ENCODE measurements around the gene TGFBR3L. TPM values are rescaled to one million over a fixed set of nuclear protein-coding genes. Genes with fewer than 3 reads are reported as not detected.
"Not testable (repeated sequence)": the region's sequence is repeated elsewhere in the genome, so short reads cannot be mapped to it uniquely, and the experiment has no call there.

Gene TGFBR3L
- total RNA-seq, 6 experiments from 2014 or later, result 4.5 to 12.0 (median 7.7) TPM

DNA sequence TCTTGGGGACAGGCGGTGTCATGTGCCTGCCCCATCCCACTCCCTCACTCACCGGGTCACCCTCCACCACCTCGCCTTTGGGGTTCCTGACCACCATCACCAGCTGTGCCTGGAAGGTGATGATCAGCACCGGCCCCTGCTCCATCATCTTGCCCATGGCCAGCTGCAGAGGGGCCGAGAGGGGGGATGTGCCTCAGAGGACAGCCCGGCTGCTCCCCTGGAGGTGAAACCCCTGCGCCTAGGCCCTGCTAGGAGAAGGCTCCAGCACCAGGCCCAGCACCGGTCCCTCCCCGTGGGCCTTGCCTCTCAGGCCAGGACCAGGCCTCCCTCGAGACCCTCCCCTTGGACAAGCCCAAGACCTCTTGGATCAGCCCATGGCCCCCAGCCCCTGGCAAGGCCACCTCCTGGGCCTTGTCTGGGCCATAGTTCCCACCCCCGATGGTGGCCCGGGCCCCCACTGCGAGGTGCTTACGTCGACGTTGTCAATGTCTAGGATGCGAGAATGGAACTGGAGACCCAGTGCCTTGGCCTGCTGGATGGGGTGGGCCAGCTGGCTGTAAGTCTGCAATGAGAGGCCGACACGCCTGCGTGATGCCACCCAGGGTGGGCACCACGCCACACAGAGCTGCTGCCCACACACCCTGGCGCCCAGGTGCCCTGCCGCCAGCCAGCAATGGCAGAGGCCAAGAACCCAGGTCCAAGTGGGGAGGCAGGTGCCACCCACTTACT is 13.1 kb downstream of the TGFBR3L start:
- Mint-ChIP-seq H3K27ac (peak overlapping the region; percentile 98), H3K36me3 (ENCODE audit: low read depth) (peaks cover 4% of the 10 kb centered on the region), H3K9me3 (no peaks in the 10 kb centered on the region), H3K27me3 (ENCODE audit: insufficient read depth) (peaks cover 2% of the 10 kb centered on the region), H3K4me1 (ENCODE audit: low read depth) (peaks cover 23% of the 10 kb centered on the region), H3K4me3 (peak overlapping the region; percentile 75)
- DNase-seq, result no peak
- TF ChIP-seq, protein P1, sequence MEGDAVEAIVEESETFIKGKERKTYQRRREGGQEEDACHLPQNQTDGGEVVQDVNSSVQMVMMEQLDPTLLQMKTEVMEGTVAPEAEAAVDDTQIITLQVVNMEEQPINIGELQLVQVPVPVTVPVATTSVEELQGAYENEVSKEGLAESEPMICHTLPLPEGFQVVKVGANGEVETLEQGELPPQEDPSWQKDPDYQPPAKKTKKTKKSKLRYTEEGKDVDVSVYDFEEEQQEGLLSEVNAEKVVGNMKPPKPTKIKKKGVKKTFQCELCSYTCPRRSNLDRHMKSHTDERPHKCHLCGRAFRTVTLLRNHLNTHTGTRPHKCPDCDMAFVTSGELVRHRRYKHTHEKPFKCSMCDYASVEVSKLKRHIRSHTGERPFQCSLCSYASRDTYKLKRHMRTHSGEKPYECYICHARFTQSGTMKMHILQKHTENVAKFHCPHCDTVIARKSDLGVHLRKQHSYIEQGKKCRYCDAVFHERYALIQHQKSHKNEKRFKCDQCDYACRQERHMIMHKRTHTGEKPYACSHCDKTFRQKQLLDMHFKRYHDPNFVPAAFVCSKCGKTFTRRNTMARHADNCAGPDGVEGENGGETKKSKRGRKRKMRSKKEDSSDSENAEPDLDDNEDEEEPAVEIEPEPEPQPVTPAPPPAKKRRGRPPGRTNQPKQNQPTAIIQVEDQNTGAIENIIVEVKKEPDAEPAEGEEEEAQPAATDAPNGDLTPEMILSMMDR (IDR thresholded peaks at IDR 0.05), result no peak

DNA sequence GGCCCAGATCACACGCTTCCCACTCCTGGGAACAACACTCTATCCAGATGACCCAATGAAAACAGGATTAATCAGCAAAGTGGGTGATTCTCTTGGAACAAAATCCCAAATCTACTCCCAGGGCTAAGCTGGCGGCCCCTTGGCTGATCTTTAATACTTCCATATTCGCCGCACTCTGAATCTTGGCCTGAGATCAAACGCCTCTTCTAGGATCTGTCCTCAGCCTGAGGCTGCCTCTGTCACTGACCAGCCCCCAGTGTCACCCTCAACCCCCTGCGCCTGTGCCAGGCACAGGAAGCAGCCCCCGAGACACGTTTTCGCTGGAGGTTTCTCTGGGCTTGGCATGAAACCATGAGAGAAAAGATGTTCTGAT is 13.7 kb downstream of the TGFBR3L start:
- H3K9me3 Mint-ChIP-seq, result no peaks in the 10 kb centered on the region
- H3K4me1 Mint-ChIP-seq (ENCODE audit: low read depth), result peaks cover 23% of the 10 kb centered on the region
- TF ChIP-seq, protein P1 (IDR thresholded peaks at IDR 0.05), result no peak
- H3K36me3 Mint-ChIP-seq (ENCODE audit: low read depth), result peaks cover 4% of the 10 kb centered on the region
- no peak for DNase-seq
- peak overlapping the region; percentile 75 for H3K4me3 Mint-ChIP-seq
- peaks cover 2% of the 10 kb centered on the region for H3K27me3 Mint-ChIP-seq (ENCODE audit: insufficient read depth)
- H3K27ac Mint-ChIP-seq, result peak overlapping the region; percentile 98

DNA sequence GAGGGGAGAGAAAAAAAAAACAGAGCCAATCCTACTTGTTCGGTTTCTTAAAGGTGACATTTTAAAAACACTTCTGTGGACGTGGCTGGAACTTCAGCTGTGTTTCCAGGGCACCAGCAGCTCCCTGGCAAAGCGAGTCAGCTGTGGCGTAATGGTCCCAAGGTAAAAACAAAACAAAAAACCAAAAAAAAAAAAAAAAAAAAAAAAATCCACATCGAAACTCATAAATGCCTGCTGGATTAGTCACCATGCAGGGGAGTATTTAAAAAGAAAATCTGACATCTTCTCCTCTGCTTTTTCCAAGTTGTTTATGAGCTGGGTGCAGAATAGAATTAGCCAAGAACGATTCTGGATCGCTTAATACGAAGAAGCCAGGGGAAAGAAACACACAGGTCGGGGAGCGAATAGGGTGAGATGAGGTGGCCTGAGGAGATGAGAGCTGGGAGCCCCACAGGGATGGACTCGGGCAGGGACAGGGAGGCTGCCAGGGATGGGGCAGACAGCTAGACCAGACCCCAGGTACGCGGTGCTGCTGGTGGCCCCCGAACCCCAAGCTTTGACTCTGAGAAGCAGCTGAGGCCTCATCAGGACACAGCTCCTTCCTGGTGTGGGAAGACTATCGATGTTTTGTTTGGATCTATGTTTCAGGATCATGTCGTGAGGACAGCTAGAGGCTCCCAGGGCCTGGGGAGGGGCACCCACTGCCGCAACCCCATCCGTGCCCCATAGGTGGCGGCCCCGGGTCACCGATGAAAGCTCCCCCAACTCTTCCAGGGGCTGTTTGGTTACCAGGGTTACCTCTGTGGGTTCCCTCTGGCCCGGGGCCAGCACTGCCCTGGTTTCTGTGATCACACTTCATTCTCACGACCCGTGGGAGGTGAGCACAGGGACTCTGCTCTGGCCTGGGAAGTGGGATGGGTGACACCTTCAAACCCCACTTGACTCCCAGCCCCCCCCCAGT is 14.4 kb downstream of the TGFBR3L start:
- Mint-ChIP-seq H3K9me3 (no peaks in the 10 kb centered on the region), H3K27me3 (ENCODE audit: insufficient read depth) (peaks cover 2% of the 10 kb centered on the region), H3K4me1 (ENCODE audit: low read depth) (peaks cover 23% of the 10 kb centered on the region), H3K27ac (peak overlapping the region; percentile 98), H3K4me3 (peak overlapping the region; percentile 75), H3K36me3 (ENCODE audit: low read depth) (peaks cover 4% of the 10 kb centered on the region)
- TF ChIP-seq, protein P1 (IDR thresholded peaks at IDR 0.05), result peak; percentile 80
- DNase-seq, result peak; percentile 89

DNA sequence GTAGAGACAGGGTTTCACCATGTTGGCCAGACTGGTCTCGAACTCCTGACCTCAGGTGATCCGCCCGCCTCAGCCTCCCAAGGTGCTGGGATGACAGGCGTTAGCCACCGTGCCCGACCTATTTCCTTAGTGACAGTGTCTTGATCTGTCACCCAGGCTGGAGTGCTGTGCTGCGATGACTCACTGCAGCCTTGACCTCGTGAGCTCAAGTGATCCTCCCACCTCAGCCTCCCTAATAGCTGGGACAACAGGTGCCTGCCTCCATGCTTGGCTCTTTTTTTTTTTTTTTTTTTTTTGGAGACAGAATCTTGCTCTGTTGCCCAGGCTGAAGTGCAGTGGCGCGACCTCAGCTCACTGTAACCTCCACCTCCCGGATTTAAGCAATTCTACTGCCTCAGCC is 15.4 kb downstream of the TGFBR3L start:
- peaks cover 23% of the 10 kb centered on the region for H3K4me1 Mint-ChIP-seq (ENCODE audit: low read depth)
- H3K36me3 Mint-ChIP-seq (ENCODE audit: low read depth); DNase-seq; H3K27me3 Mint-ChIP-seq (ENCODE audit: insufficient read depth); H3K9me3 Mint-ChIP-seq: not testable (repeated sequence)
- peak overlapping the region; percentile 98 for H3K27ac Mint-ChIP-seq
- peak overlapping the region; percentile 75; the same call in 1 of the 2 replicates for H3K4me3 Mint-ChIP-seq

DNA sequence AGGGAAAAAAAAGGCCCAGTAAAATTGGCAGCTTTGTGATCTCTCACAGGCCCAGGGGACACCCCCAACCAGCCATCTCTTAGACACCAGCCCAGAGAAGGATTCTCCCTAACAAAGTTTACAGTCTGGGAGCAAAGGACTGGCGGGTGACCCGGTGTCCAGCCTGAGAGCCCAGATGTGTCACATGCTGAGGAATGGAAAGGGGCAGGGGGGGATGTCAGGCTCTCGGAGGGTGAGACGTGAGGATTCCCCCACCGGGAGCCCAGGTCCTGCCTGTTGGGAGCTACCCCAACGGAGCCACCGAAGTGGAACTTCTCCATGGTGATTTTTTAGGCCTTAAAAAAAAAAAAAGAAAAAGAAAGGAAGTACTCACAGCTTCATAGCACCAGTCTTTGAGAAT is 16.1 kb downstream of the TGFBR3L start:
- Mint-ChIP-seq H3K4me1 (ENCODE audit: low read depth) (peaks cover 23% of the 10 kb centered on the region), H3K36me3 (ENCODE audit: low read depth) (peaks cover 4% of the 10 kb centered on the region), H3K27ac (peak overlapping the region; percentile 98), H3K9me3 (no peaks in the 10 kb centered on the region), H3K27me3 (ENCODE audit: insufficient read depth) (no peaks in the 10 kb centered on the region; the same call in 1 of the 2 replicates), H3K4me3 (no peak overlapping the region)
- DNase-seq, result no peak
- TF ChIP-seq, protein P1 (IDR thresholded peaks at IDR 0.05), result no peak

Data from HFFc6 (cell line).